ENCODE data around the gene ARIH1.

- no peak for TF ChIP-seq CTCF (IDR thresholded peaks at IDR 0.05)
- no peak for TF ChIP-seq POLR2A (IDR thresholded peaks at IDR 0.05)
Measured at GRCh38 chr15:72592676-72593075, 118.5 kb downstream of the ARIH1 start.

Data from thyroid gland (tissue), 4 donors.